GM06990 (cell line): ENCODE measurements around the gene CNTNAP2.
"Not testable (repeated sequence)": the region's sequence is repeated elsewhere in the genome, so short reads cannot be mapped to it uniquely, and the experiment has no call there.

Experiments used
- DNase-seq: peaks from one replicate; pipeline ENCODE4 v3.0.0-alpha.2; 2011; ENCODE audit not compliant: insufficient read length; ENCODE audit errors: extremely low read depth
- H3K27me3 ChIP-seq: replicated peaks from 2 replicates; pipeline ENCODE4 v1.6.0; 2011; ENCODE audit warnings: low read length; ENCODE audit not compliant: control insufficient read depth, insufficient read depth
- H3K36me3 ChIP-seq: 2 replicates; pipeline ENCODE4 v1.5.1; 2011; ENCODE audit warnings: low read length; ENCODE audit not compliant: control insufficient read depth, insufficient read depth
- H3K4me3 ChIP-seq: replicated peaks from 2 replicates; pipeline ENCODE4 v1.5.1; 2011; ENCODE audit warnings: low read depth, mild to moderate bottlenecking, control low read depth, low read length
- CTCF ChIP-seq: IDR thresholded peaks from 2 replicates; pipeline ENCODE4 v1.5.1; 2011; ENCODE audit warnings: low read length, control low read depth, mild to moderate bottlenecking, inconsistent platforms; ENCODE audit not compliant: insufficient read depth, poor library complexity, severe bottlenecking

The CNTNAP2 gene

GRCh38 chr7:147593271-147594057 is 1476.9 kb downstream of the CNTNAP2 start:
- no peak overlapping the region for H3K4me3 ChIP-seq
- TF ChIP-seq CTCF = no peak
- no peak for DNase-seq
- H3K36me3 ChIP-seq = no peaks in the 10 kb centered on the region
- H3K27me3 ChIP-seq = no peaks in the 10 kb centered on the region

GRCh38 chr7:147595042-147595441 is 1478.4 kb downstream of the CNTNAP2 start:
- no peak for DNase-seq
- TF ChIP-seq CTCF = no peak
- H3K36me3 ChIP-seq = no peaks in the 10 kb centered on the region

GRCh38 chr7:147598687-147599086 is 1482.1 kb downstream of the CNTNAP2 start:
- not testable (repeated sequence) for DNase-seq, H3K27me3 ChIP-seq, H3K4me3 ChIP-seq, H3K36me3 ChIP-seq

More at GRCh38 chr7:147595042-147595441, 1478.4 kb downstream of the CNTNAP2 start:
- no peak overlapping the region for H3K4me3 ChIP-seq
- H3K27me3 ChIP-seq = no peaks in the 10 kb centered on the region

GRCh38 chr7:147605323-147605722 is 1488.7 kb downstream of the CNTNAP2 start:
- TF ChIP-seq CTCF = no peak
- DNase-seq = no peak
- no peak overlapping the region for H3K4me3 ChIP-seq

GRCh38 chr7:147607157-147607800 is 1490.7 kb downstream of the CNTNAP2 start:
- Histone ChIP-seq H3K27me3 (no peaks in the 10 kb centered on the region), H3K36me3 (no peaks in the 10 kb centered on the region), H3K4me3 (no peak overlapping the region)
- no peak for TF ChIP-seq CTCF
- no peak for DNase-seq

More at GRCh38 chr7:147605323-147605722, 1488.7 kb downstream of the CNTNAP2 start:
- Histone ChIP-seq H3K36me3 (no peaks in the 10 kb centered on the region), H3K27me3 (no peaks in the 10 kb centered on the region)

- H3K36me3 ChIP-seq = no peaks in the 10 kb centered on the region
- H3K4me3 ChIP-seq = no peak overlapping the region
- no peaks in the 10 kb centered on the region for H3K27me3 ChIP-seq
- no peak for DNase-seq
- no peak for TF ChIP-seq CTCF
Observed at GRCh38 chr7:147611431-147611830, 1494.8 kb downstream of the CNTNAP2 start.
